ENCODE measurements around the gene ZNF778.

DNA sequence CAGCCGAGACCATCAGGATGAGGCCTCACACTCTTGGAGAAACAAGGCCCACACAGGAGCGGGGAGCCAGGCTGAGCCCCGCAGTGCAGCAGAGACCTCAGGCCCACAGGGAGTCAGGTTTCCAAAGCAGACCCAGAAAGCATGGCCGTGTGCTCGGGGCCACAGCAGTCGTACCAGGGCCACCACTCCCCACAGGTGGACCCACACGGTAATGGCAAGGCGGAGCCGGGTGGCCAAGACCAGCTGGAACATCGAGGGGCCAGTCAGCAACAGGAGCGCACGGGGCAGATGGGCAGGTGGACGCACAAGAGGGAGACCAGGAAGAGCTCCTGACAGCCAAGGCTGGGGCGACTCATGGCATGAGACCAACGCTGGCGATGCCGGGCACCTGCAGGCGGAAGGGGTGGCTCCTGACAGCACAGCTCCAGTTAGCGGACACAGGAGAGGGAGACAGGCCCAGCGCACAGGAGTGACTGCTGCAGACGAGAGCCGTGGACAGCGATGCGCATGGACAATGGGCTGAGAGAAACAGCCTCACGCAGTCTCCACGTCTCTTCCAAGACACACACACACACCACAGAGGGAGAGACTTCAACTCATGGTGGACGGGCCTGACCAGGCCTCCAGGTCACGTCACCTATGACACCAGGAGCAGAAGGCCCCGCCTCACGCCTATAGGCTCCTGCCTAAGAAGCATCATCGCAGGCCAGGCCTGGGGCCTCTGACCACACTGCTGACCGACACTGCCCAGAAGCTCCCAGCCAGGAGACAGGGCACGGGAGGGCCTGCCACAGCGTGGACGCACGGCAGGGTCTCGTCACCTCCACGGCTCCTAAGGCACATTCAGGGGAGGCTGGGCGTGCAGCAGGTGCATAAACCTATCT is 58.6 kb downstream of the ZNF778 start:
- TF ChIP-seq, protein P1, sequence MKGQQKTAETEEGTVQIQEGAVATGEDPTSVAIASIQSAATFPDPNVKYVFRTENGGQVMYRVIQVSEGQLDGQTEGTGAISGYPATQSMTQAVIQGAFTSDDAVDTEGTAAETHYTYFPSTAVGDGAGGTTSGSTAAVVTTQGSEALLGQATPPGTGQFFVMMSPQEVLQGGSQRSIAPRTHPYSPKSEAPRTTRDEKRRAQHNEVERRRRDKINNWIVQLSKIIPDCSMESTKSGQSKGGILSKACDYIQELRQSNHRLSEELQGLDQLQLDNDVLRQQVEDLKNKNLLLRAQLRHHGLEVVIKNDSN (CRISPR knock-in tag; IDR thresholded peaks at IDR 0.05), result no peak
- TF ChIP-seq ESRRA (CRISPR knock-in tag; IDR thresholded peaks at IDR 0.05; ENCODE audit: borderline replicate concordance), result no peak
- TF ChIP-seq, protein P2, sequence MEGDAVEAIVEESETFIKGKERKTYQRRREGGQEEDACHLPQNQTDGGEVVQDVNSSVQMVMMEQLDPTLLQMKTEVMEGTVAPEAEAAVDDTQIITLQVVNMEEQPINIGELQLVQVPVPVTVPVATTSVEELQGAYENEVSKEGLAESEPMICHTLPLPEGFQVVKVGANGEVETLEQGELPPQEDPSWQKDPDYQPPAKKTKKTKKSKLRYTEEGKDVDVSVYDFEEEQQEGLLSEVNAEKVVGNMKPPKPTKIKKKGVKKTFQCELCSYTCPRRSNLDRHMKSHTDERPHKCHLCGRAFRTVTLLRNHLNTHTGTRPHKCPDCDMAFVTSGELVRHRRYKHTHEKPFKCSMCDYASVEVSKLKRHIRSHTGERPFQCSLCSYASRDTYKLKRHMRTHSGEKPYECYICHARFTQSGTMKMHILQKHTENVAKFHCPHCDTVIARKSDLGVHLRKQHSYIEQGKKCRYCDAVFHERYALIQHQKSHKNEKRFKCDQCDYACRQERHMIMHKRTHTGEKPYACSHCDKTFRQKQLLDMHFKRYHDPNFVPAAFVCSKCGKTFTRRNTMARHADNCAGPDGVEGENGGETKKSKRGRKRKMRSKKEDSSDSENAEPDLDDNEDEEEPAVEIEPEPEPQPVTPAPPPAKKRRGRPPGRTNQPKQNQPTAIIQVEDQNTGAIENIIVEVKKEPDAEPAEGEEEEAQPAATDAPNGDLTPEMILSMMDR (IDR thresholded peaks at IDR 0.05), result no peak
